Measurements from ENCODE around the gene CD8B2. TPM values are rescaled to one million over a fixed set of nuclear protein-coding genes. Genes with fewer than 3 reads are reported as not detected.
A peak's percentile ranks its signal among the peaks of the same experiment; 100 is the strongest.
"Not testable (repeated sequence)": the region's sequence is repeated elsewhere in the genome, so short reads cannot be mapped to it uniquely, and the experiment has no call there.

Gene CD8B2
- total RNA-seq: not detected

GRCh38 chr2:106486551-106487385, at the start of gene CD8B2:
TSS of gene CD8B2 (plus strand) at chr2:106487364. CDS start at chr2:106487427, 63 bp downstream.
- WGBS, 2 donors: 35 to 45% methylated on average over 4 to 8 of the region's 39 CpGs
- H3K27me3 ChIP-seq: peaks cover 0 to 11% of the 10 kb centered on the region in 2 donors
- not testable (repeated sequence) for H3K4me1 ChIP-seq; H3K36me3 ChIP-seq; H3K4me3 ChIP-seq; H3K27ac ChIP-seq; H3K9me3 ChIP-seq; DNase-seq (ENCODE audit: low spot score in 2 of 2)

- H3K36me3 ChIP-seq: not testable (repeated sequence)
- 64 to 81% methylated on average over 4 to 6 of the region's 10 CpGs for WGBS, 2 donors
- TF ChIP-seq CTCF (IDR thresholded peaks at IDR 0.05): peak in 1 of 5 experiments; percentile 7
Observed at GRCh38 chr2:106461882-106462281, 25.3 kb upstream of the CD8B2 start.

GRCh38 chr2:106467516-106467915, 19.6 kb upstream of the CD8B2 start:
- not testable (repeated sequence) for DNase-seq (ENCODE audit: low spot score in 2 of 2)
- 97% methylated on average over 41 to 48 of the region's 49 CpGs for WGBS, 2 donors

More at GRCh38 chr2:106461882-106462281, 25.3 kb upstream of the CD8B2 start:
- not testable (repeated sequence) for H3K9me3 ChIP-seq; H3K4me3 ChIP-seq; H3K27ac ChIP-seq; H3K4me1 ChIP-seq; H3K27me3 ChIP-seq; DNase-seq (ENCODE audit: low spot score in 2 of 2)

GRCh38 chr2:106468107-106468506, 19.1 kb upstream of the CD8B2 start, which contains the start of gene RGPD3:
TSS of gene RGPD3 (minus strand) at chr2:106468413. CDS start at chr2:106468288, 125 bp downstream.
- H3K4me1 ChIP-seq, H3K4me3 ChIP-seq: not testable (repeated sequence)
- 95 to 97% methylated on average over 25 to 41 of the region's 45 CpGs for WGBS, 2 donors

More at GRCh38 chr2:106467516-106467915, 19.6 kb upstream of the CD8B2 start:
- not testable (repeated sequence) for H3K27ac ChIP-seq, H3K27me3 ChIP-seq, H3K36me3 ChIP-seq, H3K9me3 ChIP-seq, H3K4me3 ChIP-seq, H3K4me1 ChIP-seq

GRCh38 chr2:106470658-106471057, 16.5 kb upstream of the CD8B2 start:
- peak; percentile 28 to 38 for DNase-seq (ENCODE audit: low spot score in 2 of 2)

More at GRCh38 chr2:106468107-106468506, 19.1 kb upstream of the CD8B2 start, which contains the start of gene RGPD3:
- DNase-seq (ENCODE audit: low spot score in 2 of 2); H3K36me3 ChIP-seq; H3K27ac ChIP-seq; H3K27me3 ChIP-seq; H3K9me3 ChIP-seq: not testable (repeated sequence)

GRCh38 chr2:106477647-106478046, 9.5 kb upstream of the CD8B2 start:
- H3K4me1 ChIP-seq; DNase-seq (ENCODE audit: low spot score in 2 of 2); H3K9me3 ChIP-seq; H3K27me3 ChIP-seq; H3K36me3 ChIP-seq; H3K27ac ChIP-seq; H3K4me3 ChIP-seq: not testable (repeated sequence)
- 86 to 96% methylated on average over 4 of the region's 4 CpGs for WGBS, 2 donors

More at GRCh38 chr2:106470658-106471057, 16.5 kb upstream of the CD8B2 start:
- H3K4me1 ChIP-seq, H3K27me3 ChIP-seq, H3K9me3 ChIP-seq, H3K4me3 ChIP-seq, H3K27ac ChIP-seq, H3K36me3 ChIP-seq: not testable (repeated sequence)
- 3 to 4% methylated on average over 4 of the region's 4 CpGs for WGBS, 2 donors
- TF ChIP-seq CTCF (IDR thresholded peaks at IDR 0.05): peak in 3 of 5 experiments; percentile 20 to 46 (median 26)

- not testable (repeated sequence) for DNase-seq (ENCODE audit: low spot score in 2 of 2); H3K4me1 ChIP-seq; H3K27me3 ChIP-seq; H3K36me3 ChIP-seq; H3K27ac ChIP-seq; H3K9me3 ChIP-seq; H3K4me3 ChIP-seq
- no CpG with 5 or more reads among the region's 1 CpG for WGBS, 2 donors
Observed at GRCh38 chr2:106479563-106479962, 7.6 kb upstream of the CD8B2 start.

- not testable (repeated sequence) for DNase-seq (ENCODE audit: low spot score in 2 of 2); H3K27ac ChIP-seq; H3K9me3 ChIP-seq; H3K4me3 ChIP-seq; H3K4me1 ChIP-seq; H3K36me3 ChIP-seq
- peaks cover 0 to 11% of the 10 kb centered on the region in 2 donors for H3K27me3 ChIP-seq
- 21 to 28% methylated on average over 35 to 37 of the region's 44 CpGs for WGBS, 2 donors
Observed at GRCh38 chr2:106487386-106488191, 425 bp downstream of the CD8B2 start.

GRCh38 chr2:106489701-106490100, 2.5 kb downstream of the CD8B2 start:
- H3K27me3 ChIP-seq: peaks cover 0 to 11% of the 10 kb centered on the region in 2 donors
- not testable (repeated sequence) for H3K4me3 ChIP-seq; DNase-seq (ENCODE audit: low spot score in 2 of 2); H3K27ac ChIP-seq; H3K36me3 ChIP-seq; H3K4me1 ChIP-seq; H3K9me3 ChIP-seq
- 54 to 80% methylated on average over 4 to 5 of the region's 6 CpGs for WGBS, 2 donors

GRCh38 chr2:106492399-106492798, 5.2 kb downstream of the CD8B2 start:
- not testable (repeated sequence) for H3K27ac ChIP-seq; H3K4me3 ChIP-seq; DNase-seq (ENCODE audit: low spot score in 2 of 2); H3K36me3 ChIP-seq; H3K27me3 ChIP-seq; H3K4me1 ChIP-seq; H3K9me3 ChIP-seq
- WGBS, 2 donors: 57 to 71% methylated on average over 6 of the region's 6 CpGs

- not testable (repeated sequence) for H3K27ac ChIP-seq, H3K4me3 ChIP-seq, H3K9me3 ChIP-seq, H3K36me3 ChIP-seq, H3K4me1 ChIP-seq, H3K27me3 ChIP-seq
- DNase-seq (ENCODE audit: low spot score in 2 of 2): peak in 1 of 2 donors; percentile 15
- 33 to 44% methylated on average over 6 of the region's 6 CpGs for WGBS, 2 donors
Observed at GRCh38 chr2:106492913-106493312, 5.7 kb downstream of the CD8B2 start.

All from tibial nerve (tissue), 4 donors.